B cell (primary cell): ENCODE data around the gene PFAS. TPM values are rescaled to one million over a fixed set of nuclear protein-coding genes. Genes with fewer than 3 reads are reported as not detected.

Experiments
- ATAC-seq: fragments of 200-7000 bp; cut with Tn5 transposase; one replicate; pipeline ENCODE4 v1.10.0; 2021; ENCODE audit warnings: low read depth, mild to moderate bottlenecking, moderate number of reproducible peaks, moderate library complexity
- CTCF ChIA-PET: fragments of 350-600 bp; sonication (Branson Sonifier 250); formaldehyde crosslinking; loops from one replicate; lab custom pipeline; 2021; ENCODE audit warnings: antibody characterized with exemption, inconsistent platforms; lab: Charles Lee
- POLR2A ChIA-PET: fragments of 350-600 bp; sonication (Branson Sonifier 250); formaldehyde crosslinking; loops from one replicate; lab custom pipeline; 2021; ENCODE audit warnings: antibody characterized with exemption; lab: Charles Lee
- DNase-seq: peaks from one replicate; pipeline ENCODE4 v3.0.0; 2013
- H2AFZ ChIP-seq: 2 replicates; pipeline ENCODE4 v1.6.1; 2012; ENCODE audit warnings: mild to moderate bottlenecking, low read depth, low read length; ENCODE audit not compliant: insufficient read depth, poor library complexity, severe bottlenecking
- H3K27ac ChIP-seq, 2 donors: 1 replicate in 1 of 2; 2 replicates in 1 of 2; pipeline ENCODE4 v1.5.1; 2012 to 2013; ENCODE audit warnings: low read length in 2 of 2, mild to moderate bottlenecking in 2 of 2, moderate library complexity in 1 of 2
- H3K27me3 ChIP-seq, 4 experiments: fragments of 200-600 bp in 1 of 4; sonication (generic) in 1 of 4; replicated peaks in 1 of 4; 1 replicate in 2 of 4; 2 replicates in 2 of 4; pipeline versions ENCODE4 v1.6.1 to v1.7.0; 2013 to 2016; ENCODE audit warnings: low read length in 3 of 4, mild to moderate bottlenecking in 2 of 4, mixed read lengths in 1 of 4, moderate library complexity in 1 of 4; ENCODE audit not compliant: insufficient read depth in 4 of 4, control insufficient read depth in 3 of 4; ENCODE audit errors: control extremely low read depth in 1 of 4
- H3K36me3 ChIP-seq, 2 experiments: replicated peaks in 1 of 2; 1 replicate in 1 of 2; 2 replicates in 1 of 2; pipeline versions ENCODE4 v1.6.1 to v1.7.1; 2013; ENCODE audit warnings: low read length in 1 of 2; ENCODE audit not compliant: insufficient read depth in 2 of 2, control insufficient read depth in 1 of 2; ENCODE audit errors: control extremely low read depth in 1 of 2, extremely low read depth in 1 of 2
- H3K4me1 ChIP-seq, 2 donors: fragments of 200-600 bp in 1 of 2; sonication (generic) in 1 of 2; 1 replicate in 1 of 2; 2 replicates in 1 of 2; pipeline versions ENCODE4 v1.5.1 to v1.6.1; 2013 to 2017; ENCODE audit warnings: low read length in 2 of 2; ENCODE audit not compliant: control insufficient read depth in 2 of 2, insufficient read depth in 2 of 2
- H3K4me2 ChIP-seq: replicated peaks from 2 replicates; pipeline ENCODE3; 2012; ENCODE audit warnings: mild to moderate bottlenecking, low read depth, low read length; ENCODE audit not compliant: poor library complexity, severe bottlenecking
- H3K4me3 ChIP-seq, 5 experiments: fragments of 200-600 bp in 1 of 5; sonication (generic) in 1 of 5; 1 replicate in 3 of 5; 2 replicates in 2 of 5; pipeline versions ENCODE4 v1.5.1 to v1.7.0; 2011 to 2016; ENCODE audit warnings: low read length in 4 of 5, mild to moderate bottlenecking in 4 of 5, low read depth in 2 of 5, control low read depth in 1 of 5, moderate library complexity in 1 of 5; ENCODE audit not compliant: insufficient read depth in 1 of 5; ENCODE audit errors: control extremely low read depth in 1 of 5, extremely low read depth in 1 of 5
- H3K79me2 ChIP-seq: fragments of 200-600 bp; sonication (generic); one replicate; pipeline ENCODE4 v1.6.0; 2016; ENCODE audit warnings: low read length; ENCODE audit not compliant: control insufficient read depth, insufficient read depth
- H3K9ac ChIP-seq: fragments of 200-600 bp; sonication (generic); 2 replicates; pipeline ENCODE4 v1.6.1; 2017; ENCODE audit warnings: mild to moderate bottlenecking, low read length, moderate library complexity
- H3K9me3 ChIP-seq, 3 donors: one replicate each; pipeline versions ENCODE4 v1.6.1 to v1.7.1; 2013; ENCODE audit warnings: low read length in 2 of 3; ENCODE audit not compliant: control insufficient read depth in 2 of 3, insufficient read depth in 1 of 3; ENCODE audit errors: control extremely low read depth in 1 of 3
- H4K20me1 ChIP-seq: 2 replicates; pipeline ENCODE4 v1.6.0; 2012; ENCODE audit warnings: mild to moderate bottlenecking, low read length; ENCODE audit not compliant: insufficient read depth, control insufficient read depth, poor library complexity, severe bottlenecking
- H3K27ac Mint-ChIP-seq: one replicate; pipeline ENCODE4 v1.8.0; 2021; ENCODE audit warnings: mixed read lengths
- H3K27me3 Mint-ChIP-seq: one replicate; pipeline ENCODE4 v1.8.0; 2021; ENCODE audit warnings: mixed read lengths
- H3K4me1 Mint-ChIP-seq: one replicate; pipeline ENCODE4 v1.8.0; 2021; ENCODE audit warnings: mixed read lengths
- H3K4me3 Mint-ChIP-seq: one replicate; pipeline ENCODE4 v1.8.0; 2021; ENCODE audit warnings: mixed read lengths
- H3K9me3 Mint-ChIP-seq: one replicate; pipeline ENCODE4 v1.8.0; 2022; ENCODE audit warnings: mixed read lengths; ENCODE audit not compliant: insufficient read depth
- EZH2 ChIP-seq: IDR thresholded peaks from 2 replicates; pipeline ENCODE4 v1.6.1; 2012; ENCODE audit warnings: borderline replicate concordance, low read depth, mild to moderate bottlenecking, moderate library complexity, low read length; ENCODE audit not compliant: insufficient read depth, poor library complexity, severe bottlenecking
- WGBS: methylation state at CpG from one replicate; pipeline ENCODE4 v1.1.5; 2013; ENCODE audit warnings: missing lambda C conversion rate; ENCODE audit not compliant: insufficient coverage; 5-methylcytosine and 5-hydroxymethylcytosine counted together
- intact Hi-C: fragments of 100-400 bp; cut with micrococcal nuclease; formaldehyde crosslinking; loops from one replicate; pipeline ENCODE4 v1.10.0; 2022
- polyA plus RNA-seq: library from polyadenylated mRNA; depleted of rRNA; stranded (reverse); fragments of >200 nt; gene quantifications from 2 replicates; pipeline ENCODE4 v1.2.3, GENCODE V29; 2012
- total RNA-seq, 2 donors: library from RNA; stranded (reverse); fragments of 120-200 nt in 1 of 2; gene quantifications; 1 replicate in 1 of 2; 2 replicates in 1 of 2; pipeline versions ENCODE4 v1.2.3 to v1.2.4, GENCODE V29; 2013 to 2022
- TF ChIP-seq, protein P1 (sequence below): fragments of 200-600 bp; IDR thresholded peaks from one replicate; pipeline ENCODE4 v1.8.0; 2022; ENCODE audit warnings: antibody characterized with exemption, mild to moderate bottlenecking

The PFAS gene
- total and polyA plus RNA-seq, 2 donors (not counting 1 experiment from before 2014, with no cell fraction given) = 22.3 to 65.5 TPM

- Histone ChIP-seq H3K9ac (no peak overlapping the region), H3K36me3 (peaks cover 7 to 58% of the 10 kb centered on the region in 2 experiments), H3K27me3 (no peaks in the 10 kb centered on the region), H3K4me1 (no peaks in the 10 kb centered on the region), H3K79me2 (no peaks in the 10 kb centered on the region), H3K27ac (no peak overlapping the region), H3K4me2 (no peak overlapping the region), H3K9me3 (no peaks in the 10 kb centered on the region), H4K20me1 (no peaks in the 10 kb centered on the region), H2AFZ (no peak overlapping the region), H3K4me3 (no peak overlapping the region)
- H3K9me3 Mint-ChIP-seq = no peaks in the 10 kb centered on the region
- no peak for ATAC-seq
- no peaks in the 10 kb centered on the region for H3K4me1 Mint-ChIP-seq
- ChIA-PET POLR2A (interaction anchor here (0.5 kb wide), 1 partner anchor 17 kb away, joined by 5 read pairs; no protein-coding TSS in a partner anchor), CTCF (no interaction called here)
- intact Hi-C loops = no loop called here
- no peak for TF ChIP-seq EZH2
- TF ChIP-seq, protein P1, sequence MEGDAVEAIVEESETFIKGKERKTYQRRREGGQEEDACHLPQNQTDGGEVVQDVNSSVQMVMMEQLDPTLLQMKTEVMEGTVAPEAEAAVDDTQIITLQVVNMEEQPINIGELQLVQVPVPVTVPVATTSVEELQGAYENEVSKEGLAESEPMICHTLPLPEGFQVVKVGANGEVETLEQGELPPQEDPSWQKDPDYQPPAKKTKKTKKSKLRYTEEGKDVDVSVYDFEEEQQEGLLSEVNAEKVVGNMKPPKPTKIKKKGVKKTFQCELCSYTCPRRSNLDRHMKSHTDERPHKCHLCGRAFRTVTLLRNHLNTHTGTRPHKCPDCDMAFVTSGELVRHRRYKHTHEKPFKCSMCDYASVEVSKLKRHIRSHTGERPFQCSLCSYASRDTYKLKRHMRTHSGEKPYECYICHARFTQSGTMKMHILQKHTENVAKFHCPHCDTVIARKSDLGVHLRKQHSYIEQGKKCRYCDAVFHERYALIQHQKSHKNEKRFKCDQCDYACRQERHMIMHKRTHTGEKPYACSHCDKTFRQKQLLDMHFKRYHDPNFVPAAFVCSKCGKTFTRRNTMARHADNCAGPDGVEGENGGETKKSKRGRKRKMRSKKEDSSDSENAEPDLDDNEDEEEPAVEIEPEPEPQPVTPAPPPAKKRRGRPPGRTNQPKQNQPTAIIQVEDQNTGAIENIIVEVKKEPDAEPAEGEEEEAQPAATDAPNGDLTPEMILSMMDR = no peak
- H3K4me3 Mint-ChIP-seq = no peak overlapping the region
- no peak overlapping the region for H3K27ac Mint-ChIP-seq
- no peak for DNase-seq
- WGBS = 98% methylated on average over 6 of the region's 10 CpGs
- H3K27me3 Mint-ChIP-seq = no peaks in the 10 kb centered on the region
Measured at GRCh38 chr17:8264320-8264719, 15.2 kb downstream of the PFAS start.

- no peak overlapping the region for H2AFZ ChIP-seq
- Mint-ChIP-seq H3K27me3 (no peaks in the 10 kb centered on the region), H3K27ac (no peak overlapping the region), H3K9me3 (no peaks in the 10 kb centered on the region), H3K4me1 (no peaks in the 10 kb centered on the region), H3K4me3 (no peak overlapping the region)
- H3K27me3 ChIP-seq = no peaks in the 10 kb centered on the region
- DNase-seq = no peak
- H4K20me1 ChIP-seq = no peaks in the 10 kb centered on the region
- H3K9ac ChIP-seq = no peak overlapping the region
- no peak overlapping the region for H3K4me3 ChIP-seq
- no peak overlapping the region for H3K4me2 ChIP-seq
- no peak for ATAC-seq
- peaks cover 7 to 61% of the 10 kb centered on the region in 2 experiments for H3K36me3 ChIP-seq
- POLR2A ChIA-PET = interaction anchor here (0.5 kb wide), 1 partner anchor 18 kb away, joined by 5 read pairs; no protein-coding TSS in a partner anchor
- H3K4me1 ChIP-seq = no peaks in the 10 kb centered on the region
- intact Hi-C loops = no loop called here
- H3K9me3 ChIP-seq = no peaks in the 10 kb centered on the region
- WGBS = 97% methylated on average over 17 of the region's 18 CpGs
- H3K79me2 ChIP-seq = no peaks in the 10 kb centered on the region
- no peak overlapping the region for H3K27ac ChIP-seq
- TF ChIP-seq EZH2 = no peak
- TF ChIP-seq, protein P1 = no peak
- CTCF ChIA-PET = no interaction called here
Measured at GRCh38 chr17:8264836-8265542, 15.9 kb downstream of the PFAS start.
